Neural cell (in vitro differentiated cells): ENCODE results near the gene SV2B. TPM values are rescaled to one million over a fixed set of nuclear protein-coding genes. Genes with fewer than 3 reads are reported as not detected.

Source experiments
- H2AFZ ChIP-seq: fragments of 200-600, 300-800 bp; sonication (generic), shearing (Covaris generic); 2 replicates; pipeline ENCODE4 v1.6.0; 2014; ENCODE audit warnings: low read depth, mild to moderate bottlenecking, antibody characterized with exemption, low read length, moderate library complexity
- H3F3A ChIP-seq: fragments of 200-600 bp; shearing (Covaris generic); 2 replicates; pipeline ENCODE4 v1.6.1; 2016; ENCODE audit warnings: mild to moderate bottlenecking, moderate library complexity, mixed read lengths, antibody characterized with exemption, low read length; ENCODE audit not compliant: insufficient read depth, poor library complexity, severe bottlenecking
- H3K27ac ChIP-seq: fragments of 200-600, 300-800 bp; sonication (generic), shearing (Covaris generic); 2 replicates; pipeline ENCODE4 v1.5.1; 2014; ENCODE audit warnings: mild to moderate bottlenecking, low read length, moderate library complexity
- H3K27me3 ChIP-seq: fragments of 300-800, 200-600 bp; sonication (generic), shearing (Covaris generic); 2 replicates; pipeline ENCODE4 v1.6.0; 2014; ENCODE audit warnings: mild to moderate bottlenecking, low read depth, low read length, moderate library complexity; ENCODE audit not compliant: insufficient read depth
- H3K36me3 ChIP-seq: fragments of 300-800, 200-600 bp; sonication (generic), shearing (Covaris generic); 2 replicates; pipeline ENCODE4 v1.5.1; 2014; ENCODE audit warnings: mild to moderate bottlenecking, antibody characterized with exemption, low read length, moderate library complexity; ENCODE audit not compliant: insufficient read depth
- H3K4me2 ChIP-seq: fragments of 300-800, 200-600 bp; sonication (generic), shearing (Covaris generic); 2 replicates; pipeline ENCODE4 v1.6.0; 2014; ENCODE audit warnings: mild to moderate bottlenecking, low read length
- H3K4me3 ChIP-seq: fragments of 300-800, 200-600 bp; sonication (generic), shearing (Covaris generic); 2 replicates; pipeline ENCODE4 v1.5.1; 2014; ENCODE audit warnings: mild to moderate bottlenecking, low read length, moderate library complexity
- H3K79me2 ChIP-seq: fragments of 200-600 bp; shearing (Covaris generic); replicated peaks from 2 replicates; pipeline ENCODE4 v1.6.0; 2014; ENCODE audit warnings: mild to moderate bottlenecking, low read length, moderate library complexity; ENCODE audit not compliant: insufficient read depth
- H3K9ac ChIP-seq: fragments of 300-800, 200-600 bp; sonication (generic), shearing (Covaris generic); 2 replicates; pipeline ENCODE4 v1.6.1; 2016; ENCODE audit warnings: mild to moderate bottlenecking, low read length, mixed read lengths
- H3K9me2 ChIP-seq: fragments of 200-600 bp; shearing (Covaris generic); 2 replicates; pipeline ENCODE4 v1.6.1; 2016; ENCODE audit warnings: mild to moderate bottlenecking, low read length, mixed read lengths; ENCODE audit not compliant: insufficient read depth
- H3K9me3 ChIP-seq: fragments of 200-600, 300-800 bp; sonication (generic), shearing (Covaris generic); 2 replicates; pipeline ENCODE4 v1.6.1; 2016; ENCODE audit warnings: mild to moderate bottlenecking, mixed run types, low read length, moderate library complexity, mixed read lengths
- H4K20me1 ChIP-seq: fragments of 200-600 bp; shearing (Covaris generic); 2 replicates; pipeline ENCODE4 v1.6.1; 2016; ENCODE audit warnings: mild to moderate bottlenecking, mixed run types; ENCODE audit not compliant: insufficient read depth
- CTCF ChIP-seq: fragments of 450-650 bp; IDR thresholded peaks from 2 replicates; pipeline ENCODE4 v1.5.1; 2014; ENCODE audit warnings: antibody characterized with exemption, mild to moderate bottlenecking, moderate library complexity; ENCODE audit not compliant: poor library complexity, severe bottlenecking
- EP300 ChIP-seq: fragments of 450-650 bp; conservative IDR thresholded peaks from 2 replicates; pipeline ENCODE4 v1.6.1; 2014; ENCODE audit warnings: antibody characterized with exemption, mild to moderate bottlenecking, moderate library complexity; ENCODE audit not compliant: poor library complexity, severe bottlenecking
- EZH2 ChIP-seq: fragments of 200-600, 300-800 bp; shearing (Covaris generic), sonication (generic); IDR thresholded peaks from 2 replicates; pipeline ENCODE4 v1.6.1; 2014; ENCODE audit warnings: antibody characterized with exemption, low read length, borderline replicate concordance, mild to moderate bottlenecking; ENCODE audit not compliant: insufficient read depth, poor library complexity, severe bottlenecking
- MXI1 ChIP-seq: fragments of 450-650 bp; conservative IDR thresholded peaks from 2 replicates; pipeline ENCODE4 v1.6.1; 2014; ENCODE audit warnings: antibody characterized with exemption, mild to moderate bottlenecking; ENCODE audit not compliant: poor library complexity, severe bottlenecking
- POLR2AphosphoS5 ChIP-seq: IDR thresholded peaks from 2 replicates; pipeline ENCODE4 v1.6.1; 2012
- RAD21 ChIP-seq: fragments of 450-650 bp; conservative IDR thresholded peaks from 2 replicates; pipeline ENCODE4 v1.6.1; 2014; ENCODE audit warnings: antibody characterized with exemption, mild to moderate bottlenecking, moderate library complexity
- REST ChIP-seq: IDR thresholded peaks from 2 replicates; pipeline ENCODE4 v1.6.1; 2012; ENCODE audit warnings: borderline replicate concordance
- SMC3 ChIP-seq: fragments of 450-650 bp; conservative IDR thresholded peaks from 2 replicates; pipeline ENCODE4 v1.6.1; 2014; ENCODE audit warnings: antibody characterized with exemption, mild to moderate bottlenecking, moderate library complexity; ENCODE audit not compliant: poor library complexity
- TAF1 ChIP-seq: IDR thresholded peaks from 2 replicates; pipeline ENCODE4 v1.6.1; 2012; ENCODE audit warnings: low read depth
- polyA plus RNA-seq: library from polyadenylated mRNA; depleted of rRNA; stranded (reverse); fragments of >200 nt; gene quantifications from 2 replicates; pipeline ENCODE4 v1.2.3, GENCODE V29; 2014

The SV2B gene
- polyA plus RNA-seq, 1 donor from 2014 or later, result 0.38 TPM

- no peaks in the 10 kb centered on the region for H3F3A ChIP-seq
- H3K9ac ChIP-seq, result no peak overlapping the region
- no peaks in the 10 kb centered on the region for H4K20me1 ChIP-seq
- H3K36me3 ChIP-seq, result no peaks in the 10 kb centered on the region
- no peak overlapping the region for H2AFZ ChIP-seq
- H3K27me3 ChIP-seq, result no peaks in the 10 kb centered on the region
- no peak overlapping the region for H3K27ac ChIP-seq
- no peak for TF ChIP-seq CTCF
- no peak overlapping the region for H3K4me3 ChIP-seq
- H3K79me2 ChIP-seq, result no peaks in the 10 kb centered on the region
- no peak overlapping the region for H3K4me2 ChIP-seq
- H3K9me2 ChIP-seq, result no peaks in the 10 kb centered on the region
- H3K9me3 ChIP-seq, result no peaks in the 10 kb centered on the region
Measured at GRCh38 chr15:91156175-91156726, 56.2 kb downstream of the SV2B start.

GRCh38 chr15:91158415-91159394 is 58.6 kb downstream of the SV2B start:
- H3K9ac ChIP-seq, result no peak overlapping the region
- H2AFZ ChIP-seq, result no peak overlapping the region
- no peak overlapping the region for H3K4me3 ChIP-seq
- no peak overlapping the region for H3K4me2 ChIP-seq
- no peaks in the 10 kb centered on the region for H4K20me1 ChIP-seq
- H3K9me3 ChIP-seq, result no peaks in the 10 kb centered on the region
- TF ChIP-seq EZH2 (no peak), REST (no peak), TAF1 (no peak), CTCF (no peak), RAD21 (no peak), MXI1 (no peak), POLR2AphosphoS5 (no peak), EP300 (no peak), SMC3 (no peak)
- no peaks in the 10 kb centered on the region for H3K27me3 ChIP-seq
- H3F3A ChIP-seq, result no peaks in the 10 kb centered on the region
- no peaks in the 10 kb centered on the region for H3K79me2 ChIP-seq
- no peaks in the 10 kb centered on the region for H3K9me2 ChIP-seq
- no peak overlapping the region for H3K27ac ChIP-seq
- H3K36me3 ChIP-seq, result no peaks in the 10 kb centered on the region
